Fibroblast of the aortic adventitia (primary cell): ENCODE data around the gene ZBTB20. TPM values are rescaled to one million over a fixed set of nuclear protein-coding genes. Genes with fewer than 3 reads are reported as not detected.
"Not testable (repeated sequence)": the region's sequence is repeated elsewhere in the genome, so short reads cannot be mapped to it uniquely, and the experiment has no call there.

ENCODE experiments used
- DNase-seq: peaks from one replicate; pipeline ENCODE4 v3.0.0-alpha.2; 2010; ENCODE audit warnings: low read depth
- H3K4me3 ChIP-seq: 2 replicates; pipeline ENCODE4 v1.5.1; 2011; ENCODE audit warnings: low read depth, mild to moderate bottlenecking, control low read depth, low read length, moderate library complexity
- CTCF ChIP-seq: IDR thresholded peaks from 2 replicates; pipeline ENCODE4 v1.5.1; 2011; ENCODE audit warnings: mild to moderate bottlenecking, low read length, control low read depth, inconsistent platforms; ENCODE audit not compliant: insufficient read depth
- total RNA-seq: library from RNA; depleted of rRNA; stranded (reverse); fragments of >200 nt; gene quantifications from 2 replicates; pipeline ENCODE4 v1.2.3, GENCODE V29; 2012; ENCODE audit warnings: low replicate concordance

ZBTB20 gene
- total RNA-seq, 1 donor: 47.2 TPM

- DNase-seq: peak; percentile 49
- no peak overlapping the region for H3K4me3 ChIP-seq
- no peak for TF ChIP-seq CTCF
Observed at GRCh38 chr3:114686621-114687020, 460.5 kb downstream of the ZBTB20 start.

- H3K4me3 ChIP-seq: no peak overlapping the region
- TF ChIP-seq CTCF: no peak
- no peak for DNase-seq
Observed at GRCh38 chr3:114685161-114685560, 461.9 kb downstream of the ZBTB20 start.

GRCh38 chr3:114680299-114680698 lies 466.8 kb downstream of the ZBTB20 start:
- no peak overlapping the region for H3K4me3 ChIP-seq
- TF ChIP-seq CTCF: no peak
- no peak for DNase-seq

- H3K4me3 ChIP-seq, DNase-seq: not testable (repeated sequence)
Observed at GRCh38 chr3:114679773-114680172, 467.3 kb downstream of the ZBTB20 start.

- TF ChIP-seq CTCF: no peak
- H3K4me3 ChIP-seq: no peak overlapping the region
- peak; percentile 35 for DNase-seq
Observed at GRCh38 chr3:114675104-114675503, 472.0 kb downstream of the ZBTB20 start.

GRCh38 chr3:114674036-114674435 lies 473.1 kb downstream of the ZBTB20 start:
- DNase-seq: no peak
- TF ChIP-seq CTCF: no peak
- H3K4me3 ChIP-seq: no peak overlapping the region

- no peak for TF ChIP-seq CTCF
- DNase-seq: no peak
- no peak overlapping the region for H3K4me3 ChIP-seq
Observed at GRCh38 chr3:114673481-114673880, 473.6 kb downstream of the ZBTB20 start.
